Gastrocnemius medialis (tissue), 4 donors: ENCODE results near the gene MTARC1.

Experiments
- CTCF ChIP-seq, 5 experiments: fragments of 450-650 bp in 3 of 5; fragments of 200-600 bp in 2 of 5; sonication (generic) in 2 of 5; IDR thresholded peaks in 4 of 5; conservative IDR thresholded peaks in 1 of 5; 1 replicate in 4 of 5; 2 replicates in 1 of 5; pipeline ENCODE4 v1.5.1; 2016 to 2019; ENCODE audit warnings: antibody characterized with exemption in 5 of 5, mild to moderate bottlenecking in 3 of 5, moderate library complexity in 3 of 5
- POLR2A ChIP-seq, 2 donors: fragments of 450-650 bp; IDR thresholded peaks; one replicate each; pipeline ENCODE4 v1.6.1; 2017; ENCODE audit warnings: antibody characterized with exemption in 2 of 2, mild to moderate bottlenecking in 2 of 2, moderate library complexity in 2 of 2

GRCh38 chr1:220776254-220776653 lies 10.5 kb upstream of the MTARC1 start:
- TF ChIP-seq CTCF (IDR thresholded peaks at IDR 0.05 in 4 of 5, conservative IDR thresholded peaks at IDR 0.05 in 1 of 5) (no peak), POLR2A (IDR thresholded peaks at IDR 0.05) (no peak)
